Measurements from ENCODE around the gene KLHL17.
A peak's percentile ranks its signal among the peaks of the same experiment; 100 is the strongest.

The KLHL17 gene

GRCh38 chr1:960363-961131, at the start of gene KLHL17:
Gene KLHL17 (plus strand): TSS chr1:960584. CDS start chr1:960694, 110 bp downstream.
- peak within 1 kb of the TSS; percentile 89 for H3K4me3 Mint-ChIP-seq
- H3K36me3 Mint-ChIP-seq: peaks cover 14% of the 10 kb centered on the region
- ATAC-seq (ENCODE audit: low read depth) (peak; percentile 62), DNase-seq (ENCODE audit: low spot score in 2 of 2) (peak; percentile 71 to 76)
- H3K9me3 Mint-ChIP-seq: no peaks in the 10 kb centered on the region
- peaks cover 14% of the 10 kb centered on the region for H3K4me1 Mint-ChIP-seq
- no peaks in the 10 kb centered on the region for H3K27me3 Mint-ChIP-seq
- H3K27ac Mint-ChIP-seq: peak within 1 kb of the TSS; percentile 76

GRCh38 chr1:910881-911721, 49.3 kb upstream of the KLHL17 start:
- no peak overlapping the region for H3K4me3 Mint-ChIP-seq
- peaks cover 40% of the 10 kb centered on the region for H3K27me3 Mint-ChIP-seq
- DNase-seq (ENCODE audit: low spot score in 2 of 2) (no peak), ATAC-seq (ENCODE audit: low read depth) (no peak)
- H3K4me1 Mint-ChIP-seq: peaks cover 10% of the 10 kb centered on the region
- no peaks in the 10 kb centered on the region for H3K9me3 Mint-ChIP-seq
- H3K36me3 Mint-ChIP-seq: no peaks in the 10 kb centered on the region
- H3K27ac Mint-ChIP-seq: no peak overlapping the region

- DNase-seq (ENCODE audit: low spot score in 2 of 2) (no peak), ATAC-seq (ENCODE audit: low read depth) (no peak)
- Mint-ChIP-seq H3K9me3 (no peaks in the 10 kb centered on the region), H3K27ac (no peak overlapping the region), H3K36me3 (no peaks in the 10 kb centered on the region), H3K27me3 (peaks cover 37% of the 10 kb centered on the region), H3K4me3 (no peak overlapping the region), H3K4me1 (peaks cover 4% of the 10 kb centered on the region)
Measured at GRCh38 chr1:911875-912739, 48.3 kb upstream of the KLHL17 start.

- DNase-seq (ENCODE audit: low spot score in 2 of 2) (no peak), ATAC-seq (ENCODE audit: low read depth) (peak; percentile 17)
- no peak overlapping the region for H3K27ac Mint-ChIP-seq
- H3K4me3 Mint-ChIP-seq: no peak overlapping the region
- H3K4me1 Mint-ChIP-seq: peaks cover 4% of the 10 kb centered on the region
- H3K36me3 Mint-ChIP-seq: no peaks in the 10 kb centered on the region
- H3K9me3 Mint-ChIP-seq: no peaks in the 10 kb centered on the region
- peaks cover 34% of the 10 kb centered on the region for H3K27me3 Mint-ChIP-seq
Measured at GRCh38 chr1:912740-913301, 47.6 kb upstream of the KLHL17 start.

DNA sequence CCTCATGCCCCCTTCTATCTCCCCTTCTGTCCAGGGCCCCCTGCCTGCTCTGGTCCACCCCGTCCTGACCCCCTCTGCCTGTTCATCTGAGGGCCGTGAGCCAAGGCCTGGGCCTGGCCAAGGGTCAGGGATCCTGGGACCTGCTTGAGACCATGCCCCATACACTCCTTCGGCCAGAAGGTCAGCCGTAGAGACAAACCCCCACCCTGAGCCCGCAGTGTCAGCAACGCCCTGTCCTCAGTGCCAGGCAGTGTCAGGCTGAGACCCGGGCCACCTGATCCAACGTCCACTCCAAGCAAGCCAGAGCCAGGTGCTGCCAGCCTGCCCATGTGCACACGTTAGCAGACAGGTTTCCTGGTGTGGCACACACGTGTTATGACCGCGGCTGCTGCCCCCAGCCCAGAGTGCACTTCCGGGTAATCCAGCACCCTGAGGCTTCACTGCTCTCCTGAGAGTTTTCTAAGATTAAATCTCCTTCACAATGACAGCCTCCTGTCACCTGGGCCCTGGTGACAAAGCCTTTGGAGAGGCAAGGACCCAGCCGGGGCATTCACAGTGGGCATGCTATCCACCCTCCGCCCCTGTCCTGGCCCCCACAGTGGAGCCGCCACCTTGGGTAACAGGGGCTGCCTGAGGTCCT, 46.8 kb upstream of the KLHL17 start:
- Mint-ChIP-seq H3K27ac (no peak overlapping the region), H3K4me1 (peaks cover 4% of the 10 kb centered on the region), H3K27me3 (peaks cover 33% of the 10 kb centered on the region), H3K9me3 (no peaks in the 10 kb centered on the region), H3K4me3 (no peak overlapping the region), H3K36me3 (no peaks in the 10 kb centered on the region)
- ATAC-seq (ENCODE audit: low read depth) (no peak), DNase-seq (ENCODE audit: low spot score in 2 of 2) (no peak)

DNA sequence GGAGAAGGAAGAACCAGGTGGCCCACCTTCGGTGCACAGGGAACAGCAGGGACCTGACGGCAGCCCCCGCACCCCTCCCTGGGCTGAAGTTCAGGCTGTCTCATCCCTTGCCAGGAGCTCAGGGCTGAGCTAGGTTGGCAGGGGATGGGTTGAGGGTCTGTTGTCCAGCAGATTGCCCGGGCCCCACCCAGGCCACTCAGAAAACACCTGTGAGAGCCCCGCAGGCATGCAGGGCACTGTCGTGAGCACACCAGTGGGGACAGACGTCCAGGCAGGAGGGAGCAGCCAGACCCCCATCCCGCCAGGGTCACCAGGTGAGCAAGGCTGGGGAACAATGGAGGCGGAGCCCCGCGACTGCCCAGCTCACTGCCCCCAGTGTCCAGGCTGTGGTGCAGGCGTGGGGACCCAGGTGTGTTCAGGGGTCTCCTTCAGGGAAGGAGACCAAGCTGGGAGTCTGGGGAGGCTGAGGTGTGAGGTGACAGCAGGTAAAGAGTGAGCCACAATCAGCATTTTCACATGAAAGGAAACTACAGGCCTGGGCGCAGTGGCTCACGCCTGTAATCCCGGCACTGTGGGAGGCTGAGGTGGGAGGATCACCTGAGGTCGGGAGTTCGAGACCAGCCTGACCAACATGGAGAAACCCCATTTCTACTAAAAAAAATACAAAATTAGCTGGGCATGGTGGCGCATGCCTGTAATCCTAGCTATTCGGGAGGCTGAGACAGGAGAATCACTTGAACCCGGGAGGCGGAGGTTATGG, 46.1 kb upstream of the KLHL17 start:
- peaks cover 4% of the 10 kb centered on the region for H3K4me1 Mint-ChIP-seq
- no peak overlapping the region for H3K4me3 Mint-ChIP-seq
- H3K27ac Mint-ChIP-seq: no peak overlapping the region
- no peaks in the 10 kb centered on the region for H3K36me3 Mint-ChIP-seq
- no peaks in the 10 kb centered on the region for H3K9me3 Mint-ChIP-seq
- ATAC-seq (ENCODE audit: low read depth) (no peak), DNase-seq (ENCODE audit: low spot score in 2 of 2) (no peak)
- peaks cover 37% of the 10 kb centered on the region for H3K27me3 Mint-ChIP-seq

- Mint-ChIP-seq H3K9me3 (no peaks in the 10 kb centered on the region), H3K27me3 (peaks cover 38% of the 10 kb centered on the region), H3K27ac (no peak overlapping the region), H3K4me3 (no peak overlapping the region), H3K4me1 (peaks cover 4% of the 10 kb centered on the region), H3K36me3 (no peaks in the 10 kb centered on the region)
- no peak for DNase-seq (ENCODE audit: low spot score in 2 of 2)
- no peak for ATAC-seq (ENCODE audit: low read depth)
Measured at GRCh38 chr1:914891-915280, 45.5 kb upstream of the KLHL17 start.

GRCh38 chr1:915295-916172, 44.9 kb upstream of the KLHL17 start:
- H3K4me3 Mint-ChIP-seq: no peak overlapping the region

GRCh38 chr1:916173-917075, 44.0 kb upstream of the KLHL17 start:
- Mint-ChIP-seq H3K4me3 (no peak overlapping the region), H3K36me3 (no peaks in the 10 kb centered on the region), H3K9me3 (no peaks in the 10 kb centered on the region), H3K4me1 (peaks cover 12% of the 10 kb centered on the region), H3K27ac (no peak overlapping the region), H3K27me3 (peaks cover 41% of the 10 kb centered on the region)
- ATAC-seq (ENCODE audit: low read depth) (no peak), DNase-seq (ENCODE audit: low spot score in 2 of 2) (no peak)

More at GRCh38 chr1:915295-916172, 44.9 kb upstream of the KLHL17 start:
- ATAC-seq (ENCODE audit: low read depth) (no peak), DNase-seq (ENCODE audit: low spot score in 2 of 2) (no peak)
- peaks cover 6% of the 10 kb centered on the region for H3K4me1 Mint-ChIP-seq
- H3K9me3 Mint-ChIP-seq: no peaks in the 10 kb centered on the region
- H3K27ac Mint-ChIP-seq: no peak overlapping the region
- no peaks in the 10 kb centered on the region for H3K36me3 Mint-ChIP-seq
- H3K27me3 Mint-ChIP-seq: peaks cover 43% of the 10 kb centered on the region

- peaks cover 43% of the 10 kb centered on the region for H3K27me3 Mint-ChIP-seq
- no peak for DNase-seq (ENCODE audit: low spot score in 2 of 2)
- ATAC-seq (ENCODE audit: low read depth): no peak
- no peak overlapping the region for H3K4me3 Mint-ChIP-seq
- H3K9me3 Mint-ChIP-seq: no peaks in the 10 kb centered on the region
- no peaks in the 10 kb centered on the region for H3K36me3 Mint-ChIP-seq
- no peak overlapping the region for H3K27ac Mint-ChIP-seq
- H3K4me1 Mint-ChIP-seq: peaks cover 14% of the 10 kb centered on the region
Measured at GRCh38 chr1:917076-917459, 43.3 kb upstream of the KLHL17 start.

DNA sequence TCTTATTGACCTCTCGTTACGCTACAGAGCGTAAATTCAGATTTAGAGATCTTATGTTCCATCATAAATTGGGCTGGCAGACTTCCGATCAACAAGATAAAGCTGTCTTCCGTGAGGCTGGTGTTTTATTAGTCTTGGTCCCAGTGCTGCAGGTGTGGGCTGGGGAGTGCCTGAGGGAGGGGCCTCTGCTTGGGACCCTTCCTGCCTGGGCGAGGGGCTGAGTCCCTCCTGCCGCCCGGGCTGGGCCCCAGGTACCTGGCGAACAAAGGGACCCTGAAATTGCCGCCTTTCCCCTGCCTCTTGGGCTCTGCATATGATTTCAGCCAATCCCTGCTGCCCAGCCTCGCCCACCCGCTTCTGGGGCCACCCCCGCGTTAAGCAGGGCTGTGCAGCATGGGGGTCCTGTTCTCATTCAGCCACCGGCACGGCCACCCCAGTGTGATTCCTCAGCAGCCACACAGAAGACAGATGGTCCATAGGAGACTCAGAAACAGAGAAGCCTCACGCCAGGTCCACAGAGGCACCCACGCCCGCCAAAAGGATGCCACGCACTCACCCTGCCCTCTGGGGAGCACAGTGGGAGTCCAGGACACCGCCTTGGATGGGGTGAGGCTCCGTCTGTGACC, 42.8 kb upstream of the KLHL17 start:
- Mint-ChIP-seq H3K9me3 (no peaks in the 10 kb centered on the region), H3K4me1 (peaks cover 12% of the 10 kb centered on the region), H3K36me3 (no peaks in the 10 kb centered on the region), H3K27ac (no peak overlapping the region), H3K4me3 (no peak overlapping the region), H3K27me3 (peaks cover 42% of the 10 kb centered on the region)
- no peak for ATAC-seq (ENCODE audit: low read depth)
- DNase-seq (ENCODE audit: low spot score in 2 of 2): no peak
